IPS-NIHi7 (cell line): ENCODE data around the gene KRT13.

Source experiments
- DNase-seq: peaks from one replicate; pipeline ENCODE4 v3.0.0; 2012; ENCODE audit warnings: mixed read lengths; ENCODE audit errors: extremely low spot score

Gene KRT13

DNA sequence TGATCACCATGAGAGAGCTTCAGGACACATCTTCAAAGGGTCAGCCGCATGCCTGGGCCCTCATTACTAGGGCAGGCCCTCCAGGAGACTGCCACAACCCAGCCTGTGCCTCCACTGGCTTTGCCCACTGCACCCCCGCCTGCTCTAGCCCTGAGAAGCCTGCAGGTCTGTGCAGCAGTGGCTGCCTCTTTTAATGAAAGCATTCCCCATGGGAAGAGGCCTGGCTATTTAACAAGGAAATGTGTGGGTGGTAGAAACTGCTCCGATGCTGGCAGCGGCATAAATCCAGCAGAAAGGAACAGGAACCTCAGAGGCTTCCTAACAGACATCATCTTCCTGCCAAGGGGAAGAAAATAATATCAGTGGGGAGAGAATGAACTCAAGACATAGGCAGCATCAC lies 37.9 kb downstream of the KRT13 start:
- DNase-seq = no peak

GRCh38 chr17:41466988-41467387 lies 38.4 kb downstream of the KRT13 start, which contains the start of gene KRT32:
KRT32 (minus strand) TSS chr17:41467386; CDS start chr17:41467325, 61 bp downstream.
- no peak for DNase-seq

DNA sequence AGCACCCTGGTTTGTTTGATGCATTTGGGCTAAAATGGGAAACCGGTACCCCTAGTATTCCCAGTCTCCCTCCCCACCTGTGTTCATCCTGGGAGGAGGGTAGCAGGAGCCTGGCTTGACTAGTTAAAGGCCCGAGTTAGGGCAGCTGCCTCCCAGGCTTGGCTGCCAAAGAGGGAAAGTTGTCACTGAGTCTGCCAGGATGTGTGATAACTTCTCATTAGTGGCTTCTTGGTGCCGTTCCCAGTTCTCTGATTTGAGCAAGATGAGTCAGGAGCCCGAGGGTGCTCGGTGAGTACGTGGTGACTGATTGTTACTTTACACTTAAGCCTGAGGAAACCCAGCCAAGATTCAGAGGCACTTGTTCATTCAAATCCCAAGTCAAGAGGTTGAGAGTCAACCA lies 40.7 kb downstream of the KRT13 start:
- no peak for DNase-seq

- DNase-seq = no peak
Measured at GRCh38 chr17:41464173-41464572, 41.2 kb downstream of the KRT13 start.

- no peak for DNase-seq
Measured at GRCh38 chr17:41463746-41464145, 41.7 kb downstream of the KRT13 start.

DNA sequence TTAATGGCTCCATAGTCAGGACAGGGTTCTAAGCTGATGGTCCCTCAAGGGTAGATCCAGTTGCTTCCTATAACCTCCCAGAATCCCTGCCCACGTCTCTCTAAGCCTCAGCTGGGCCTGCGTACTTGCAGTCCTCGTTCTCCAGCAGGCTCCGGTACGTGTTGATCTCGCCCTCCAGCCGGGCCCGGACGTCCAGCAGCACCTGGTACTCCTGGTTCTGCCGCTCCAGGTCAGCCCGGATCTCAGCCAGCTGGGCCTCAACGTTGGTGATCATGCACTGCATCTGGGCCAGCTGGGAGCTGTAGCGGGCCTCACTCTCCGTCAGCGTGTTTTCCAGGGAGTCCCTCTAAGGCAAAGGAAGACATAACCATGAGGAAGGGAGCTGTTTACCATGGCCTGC lies 42.7 kb downstream of the KRT13 start:
- no peak for DNase-seq

DNA sequence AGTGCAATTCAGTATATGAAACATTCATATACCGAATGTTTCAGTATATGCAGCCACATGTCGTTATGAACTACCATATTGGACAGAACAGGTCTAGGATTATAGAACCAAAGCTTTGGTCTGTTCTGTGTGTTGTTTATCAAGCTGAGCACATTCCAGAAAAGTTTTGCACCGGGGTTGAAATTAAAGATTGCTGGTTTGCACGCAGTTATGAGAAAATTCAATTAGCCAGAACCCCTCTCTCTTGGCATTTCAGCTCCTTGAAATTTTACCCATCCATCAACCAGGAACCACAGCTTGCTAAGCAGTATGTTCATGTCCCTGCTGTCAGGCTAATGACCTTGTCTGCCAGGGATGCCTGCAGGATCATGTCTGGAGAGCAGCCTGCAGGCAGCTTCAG lies 47.7 kb downstream of the KRT13 start:
- DNase-seq = no peak

- peak; percentile 57 for DNase-seq
Measured at GRCh38 chr17:41456204-41456603, 49.2 kb downstream of the KRT13 start.

DNA sequence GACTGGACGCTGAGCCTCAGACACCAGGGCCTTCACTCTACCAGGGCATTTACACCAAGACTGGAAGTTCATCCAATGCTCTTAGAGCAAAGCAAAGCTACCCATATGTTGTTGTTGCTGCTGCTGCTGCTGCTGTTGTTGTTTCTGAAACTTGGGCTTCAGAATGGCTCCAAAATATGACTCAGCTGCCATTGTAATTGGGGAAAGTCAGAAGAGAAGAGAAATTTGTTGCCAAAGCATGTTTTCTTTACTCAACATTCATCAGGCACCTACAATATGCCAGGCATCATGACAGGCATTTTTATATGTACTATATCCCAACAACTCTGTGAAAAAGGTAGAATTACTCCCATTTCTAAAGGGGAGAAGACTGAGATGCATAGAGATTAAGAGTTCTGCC lies 50.2 kb downstream of the KRT13 start:
- no peak for DNase-seq

- no peak for DNase-seq
Measured at GRCh38 chr17:41453066-41453465, 52.3 kb downstream of the KRT13 start.

GRCh38 chr17:41452281-41452680 lies 53.1 kb downstream of the KRT13 start:
- no peak for DNase-seq

DNA sequence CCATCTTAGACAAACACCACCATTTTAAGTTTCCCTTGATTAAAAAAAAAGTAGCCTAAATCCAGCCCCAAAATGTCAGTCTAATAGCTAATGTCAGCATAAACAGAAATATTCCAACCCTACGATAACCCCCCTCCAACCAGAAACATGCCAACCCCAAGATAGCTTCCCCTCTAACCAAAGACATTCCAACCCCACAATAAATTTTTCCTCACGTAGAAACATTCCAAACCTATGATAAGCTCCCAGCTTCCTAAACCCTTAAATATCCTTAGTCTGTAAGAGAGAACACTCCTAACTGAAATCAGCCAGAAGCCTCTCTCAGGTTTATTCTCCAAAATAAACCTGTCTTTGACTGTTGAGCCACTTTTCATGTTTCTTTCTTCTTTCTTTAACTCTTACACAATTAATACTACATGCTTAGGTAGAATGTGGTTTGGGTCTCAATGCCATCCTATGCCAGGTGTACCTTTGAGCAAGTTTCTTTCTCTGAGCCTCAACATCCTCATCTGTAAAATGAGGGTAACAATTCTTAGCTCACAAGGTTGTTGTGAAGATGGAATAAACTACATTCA lies 54.2 kb downstream of the KRT13 start:
- DNase-seq = no peak
